ENCODE data around the gene LDLRAP1. TPM values are rescaled to one million over a fixed set of nuclear protein-coding genes. Genes with fewer than 3 reads are reported as not detected.

Gene LDLRAP1
- total RNA-seq, 1 donor from 2014 or later: 8.6 TPM

DNA sequence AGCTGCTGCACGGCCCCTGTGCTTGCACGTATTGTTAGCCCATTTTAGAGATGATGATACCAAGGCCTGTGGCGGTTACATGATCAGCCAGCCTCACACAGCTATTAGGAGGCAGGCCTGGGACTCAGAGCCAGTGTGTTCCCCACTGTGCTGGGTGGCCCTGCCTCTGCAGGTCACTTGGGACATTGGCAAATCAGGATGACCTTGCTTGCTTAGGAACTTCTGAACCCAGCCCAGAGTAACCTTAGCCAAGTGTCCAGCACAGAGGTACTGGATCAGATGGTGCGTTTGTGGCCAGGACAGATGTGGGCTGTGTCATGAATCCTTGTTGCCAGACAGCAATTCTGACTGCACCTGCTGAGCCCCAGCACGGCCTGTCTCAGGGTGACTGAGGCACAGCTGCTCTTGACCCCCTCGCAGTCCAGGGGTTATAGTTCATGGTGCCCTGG, 28.1 kb downstream of the LDLRAP1 start:
- no peaks in the 10 kb centered on the region for H3K36me3 ChIP-seq
- H3K4me3 Mint-ChIP-seq: no peak overlapping the region
- no peak overlapping the region for H3K4me2 ChIP-seq
- H2AFZ ChIP-seq (replicated peaks): no peak overlapping the region
- no peak overlapping the region for H3K27ac ChIP-seq
- no peaks in the 10 kb centered on the region for H3K9me3 ChIP-seq (ENCODE audit: low read depth)
- TF ChIP-seq EZH2 (IDR thresholded peaks at IDR 0.05): no peak
- TF ChIP-seq CTCF (IDR thresholded peaks at IDR 0.05): no peak
- no peak for TF ChIP-seq EZH2phosphoT487 (IDR thresholded peaks at IDR 0.05)
- H3K27me3 Mint-ChIP-seq (ENCODE audit: insufficient read depth, low read depth): peaks cover 9% of the 10 kb centered on the region
- peaks cover 24% of the 10 kb centered on the region for H3K4me1 ChIP-seq
- no peak overlapping the region for H3K9ac ChIP-seq
- H3K79me2 ChIP-seq (ENCODE audit: low read depth): no peaks in the 10 kb centered on the region
- no peaks in the 10 kb centered on the region for H4K20me1 ChIP-seq (ENCODE audit: low read depth)
- no peak for DNase-seq (ENCODE audit: low spot score)
- H3K4me3 ChIP-seq: no peak overlapping the region
- no peaks in the 10 kb centered on the region for H3K9me3 Mint-ChIP-seq
- no peaks in the 10 kb centered on the region for H3K27me3 ChIP-seq
- peaks cover 70% of the 10 kb centered on the region for H3K4me1 Mint-ChIP-seq
- no peak overlapping the region for H3K27ac Mint-ChIP-seq
- no peaks in the 10 kb centered on the region for H3F3A ChIP-seq (ENCODE audit: low read depth)
- no peaks in the 10 kb centered on the region for H3K36me3 Mint-ChIP-seq

GRCh38 chr1:25572107-25572506, 28.7 kb downstream of the LDLRAP1 start:
- no peaks in the 10 kb centered on the region for H3K36me3 ChIP-seq
- no peaks in the 10 kb centered on the region for H3K27me3 ChIP-seq
- H3K4me3 ChIP-seq: no peak overlapping the region
- no peak overlapping the region for H3K9ac ChIP-seq
- no peaks in the 10 kb centered on the region for H3F3A ChIP-seq (ENCODE audit: low read depth)
- H3K4me2 ChIP-seq: no peak overlapping the region
- peaks cover 19% of the 10 kb centered on the region for H3K4me1 ChIP-seq
- no peak overlapping the region for H3K27ac ChIP-seq
- no peaks in the 10 kb centered on the region for H3K9me3 ChIP-seq (ENCODE audit: low read depth)
- H3K4me1 Mint-ChIP-seq: peaks cover 65% of the 10 kb centered on the region
- DNase-seq (ENCODE audit: low spot score): no peak
- no peaks in the 10 kb centered on the region for H3K9me3 Mint-ChIP-seq
- no peaks in the 10 kb centered on the region for H3K79me2 ChIP-seq (ENCODE audit: low read depth)
- H3K36me3 Mint-ChIP-seq: no peaks in the 10 kb centered on the region
- H3K27me3 Mint-ChIP-seq (ENCODE audit: insufficient read depth, low read depth): peaks cover 9% of the 10 kb centered on the region
- H3K27ac Mint-ChIP-seq: no peak overlapping the region
- no peaks in the 10 kb centered on the region for H4K20me1 ChIP-seq (ENCODE audit: low read depth)
- TF ChIP-seq EZH2phosphoT487 (IDR thresholded peaks at IDR 0.05) (no peak), CTCF (IDR thresholded peaks at IDR 0.05) (no peak), EZH2 (IDR thresholded peaks at IDR 0.05) (no peak)
- H2AFZ ChIP-seq (replicated peaks): no peak overlapping the region
- no peak overlapping the region for H3K4me3 Mint-ChIP-seq

DNA sequence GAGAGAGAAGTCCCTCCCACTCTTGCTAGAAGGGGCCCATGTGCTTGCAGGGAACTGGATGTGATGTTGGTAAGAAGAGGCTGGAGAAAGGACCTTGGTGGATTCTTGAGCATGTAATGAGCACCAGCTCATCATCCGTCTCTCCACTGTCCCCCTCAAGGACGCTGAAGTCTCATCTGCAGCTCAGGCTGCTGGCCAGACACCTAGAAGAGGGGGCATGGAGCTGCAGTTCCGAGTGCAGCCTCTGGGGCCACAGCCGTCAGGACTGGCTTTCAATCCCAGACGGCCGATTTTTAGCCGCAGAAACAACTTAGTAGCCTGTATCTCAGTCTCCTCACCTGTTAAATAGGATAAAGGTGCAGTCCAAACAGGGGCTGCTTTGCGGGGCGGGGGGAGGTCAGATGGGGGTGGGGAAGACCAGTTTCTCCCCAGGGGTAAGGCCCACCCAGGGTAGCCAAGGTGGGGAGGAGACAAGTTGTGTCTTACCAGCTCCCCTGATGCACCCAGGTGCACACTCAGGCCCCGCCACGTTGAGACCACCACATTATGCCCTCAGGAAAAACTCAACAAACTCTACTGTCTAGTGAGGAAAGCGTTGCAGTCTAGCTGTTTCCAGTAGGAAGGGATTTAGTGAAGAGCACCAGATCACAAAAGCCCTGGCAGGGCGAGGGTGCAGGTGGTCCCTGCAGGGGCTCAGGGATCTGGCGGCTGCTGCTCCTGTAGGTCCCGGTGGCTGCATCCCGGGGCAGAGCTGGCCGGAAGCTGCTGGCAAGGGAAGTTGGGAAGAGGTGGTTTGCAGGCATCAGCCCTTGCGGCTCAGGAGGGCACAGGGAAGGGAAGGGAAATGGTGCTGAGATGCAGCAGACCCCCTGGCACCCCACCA, 29.5 kb downstream of the LDLRAP1 start:
- Histone ChIP-seq H4K20me1 (ENCODE audit: low read depth) (no peaks in the 10 kb centered on the region), H3K36me3 (no peaks in the 10 kb centered on the region), H3F3A (ENCODE audit: low read depth) (no peaks in the 10 kb centered on the region), H3K79me2 (ENCODE audit: low read depth) (no peaks in the 10 kb centered on the region), H3K4me2 (no peak overlapping the region), H3K4me3 (no peak overlapping the region), H3K4me1 (peaks cover 10% of the 10 kb centered on the region), H3K27me3 (no peaks in the 10 kb centered on the region), H3K9ac (no peak overlapping the region), H3K27ac (no peak overlapping the region), H3K9me3 (ENCODE audit: low read depth) (no peaks in the 10 kb centered on the region), H2AFZ (replicated peaks) (no peak overlapping the region)
- Mint-ChIP-seq H3K4me3 (no peak overlapping the region), H3K9me3 (no peaks in the 10 kb centered on the region), H3K4me1 (peaks cover 63% of the 10 kb centered on the region), H3K27me3 (ENCODE audit: insufficient read depth, low read depth) (peaks cover 9% of the 10 kb centered on the region), H3K27ac (peak overlapping the region; percentile 72), H3K36me3 (no peaks in the 10 kb centered on the region)
- peak; percentile 81 for DNase-seq (ENCODE audit: low spot score)
- peak; percentile 67 for TF ChIP-seq CTCF (IDR thresholded peaks at IDR 0.05)
- TF ChIP-seq EZH2 (IDR thresholded peaks at IDR 0.05): no peak
